Measurements from ENCODE around the gene FAM120AOS. TPM values are rescaled to one million over a fixed set of nuclear protein-coding genes. Genes with fewer than 3 reads are reported as not detected.
"Not testable (repeated sequence)": the region's sequence is repeated elsewhere in the genome, so short reads cannot be mapped to it uniquely, and the experiment has no call there.

FAM120AOS gene
- total and polyA plus RNA-seq, 2 donors, result 39.0 to 48.3 TPM

DNA sequence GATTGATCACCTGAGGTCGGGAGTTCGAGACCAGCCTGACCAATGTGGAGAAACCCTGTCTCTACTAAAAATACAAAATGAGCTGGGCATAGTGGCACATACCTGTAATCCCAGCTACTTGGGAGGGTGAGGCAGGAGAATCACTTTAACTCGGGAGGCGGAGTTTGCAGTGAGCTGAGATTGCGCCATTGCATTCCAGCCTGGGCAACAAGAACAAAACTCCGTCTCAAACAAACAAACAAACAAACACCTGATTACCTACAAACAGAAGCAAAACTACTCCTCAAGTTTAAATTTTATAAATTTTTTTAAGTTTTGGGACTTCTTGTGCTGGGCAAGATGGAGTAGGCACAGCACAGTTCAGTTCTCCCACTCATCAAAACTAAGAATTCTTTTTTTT lies 14.1 kb downstream of the FAM120AOS start:
- H3K4me1 ChIP-seq (ENCODE audit: control insufficient read depth in 2 of 2, insufficient read depth in 2 of 2, low read length in 2 of 2); H3K27ac ChIP-seq (ENCODE audit: low read depth in 1 of 2, low read length in 1 of 2); H3K27me3 ChIP-seq (ENCODE audit: control insufficient read depth in 2 of 2, insufficient read depth in 1 of 2, low read length in 1 of 2); DNase-seq (ENCODE audit: low read depth in 6 of 9, low spot score in 9 of 9); H3K36me3 ChIP-seq (ENCODE audit: control insufficient read depth in 2 of 2, insufficient read depth in 2 of 2, low read length in 1 of 2); H3K4me3 ChIP-seq (ENCODE audit: low read length in 2 of 2); H3K9me3 ChIP-seq (ENCODE audit: control insufficient read depth in 2 of 2, insufficient read depth in 1 of 2, low read length in 1 of 2): not testable (repeated sequence)
- WGBS, result over 99% methylated on average over 6 of the region's 6 CpGs

DNA sequence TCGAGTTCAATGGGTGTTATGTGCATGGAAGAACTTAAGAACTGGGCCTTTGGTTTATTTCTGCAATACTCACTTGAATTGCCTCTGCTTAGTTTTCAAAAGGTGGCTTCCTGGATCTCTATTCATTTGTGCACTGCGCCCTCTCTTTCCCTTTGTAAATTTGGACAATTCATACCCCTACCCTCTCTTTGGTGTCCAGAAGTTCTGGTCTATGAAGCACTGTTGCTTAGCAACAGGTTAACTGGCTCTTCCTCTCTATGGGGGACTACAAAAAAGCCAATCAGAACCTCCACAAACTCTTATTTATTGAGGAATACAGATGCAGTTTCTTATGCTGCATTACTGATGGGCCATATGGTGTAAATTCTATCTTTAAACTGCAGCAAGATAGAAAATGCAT lies 15.4 kb downstream of the FAM120AOS start:
- Histone ChIP-seq H3K9me3 (ENCODE audit: control insufficient read depth in 2 of 2, insufficient read depth in 1 of 2, low read length in 1 of 2) (no peaks in the 10 kb centered on the region), H3K27ac (ENCODE audit: low read depth in 1 of 2, low read length in 1 of 2) (no peak overlapping the region), H3K4me3 (ENCODE audit: low read length in 2 of 2) (no peak overlapping the region), H3K4me1 (ENCODE audit: control insufficient read depth in 2 of 2, insufficient read depth in 2 of 2, low read length in 2 of 2) (no peaks in the 10 kb centered on the region), H3K36me3 (ENCODE audit: control insufficient read depth in 2 of 2, insufficient read depth in 2 of 2, low read length in 1 of 2) (no peaks in the 10 kb centered on the region), H3K27me3 (ENCODE audit: control insufficient read depth in 2 of 2, insufficient read depth in 1 of 2, low read length in 1 of 2) (no peaks in the 10 kb centered on the region)
- 95% methylated on average over 2 of the region's 2 CpGs for WGBS
- DNase-seq (ENCODE audit: low read depth in 6 of 9, low spot score in 9 of 9), result no peak

GRCh38 chr9:93436655-93437407 lies 16.6 kb downstream of the FAM120AOS start:
- no peaks in the 10 kb centered on the region for H3K36me3 ChIP-seq (ENCODE audit: control insufficient read depth in 2 of 2, insufficient read depth in 2 of 2, low read length in 1 of 2)
- H3K27ac ChIP-seq (ENCODE audit: low read depth in 1 of 2, low read length in 1 of 2), result no peak overlapping the region
- 98% methylated on average over 7 of the region's 7 CpGs for WGBS
- no peaks in the 10 kb centered on the region for H3K9me3 ChIP-seq (ENCODE audit: control insufficient read depth in 2 of 2, insufficient read depth in 1 of 2, low read length in 1 of 2)
- no peaks in the 10 kb centered on the region for H3K27me3 ChIP-seq (ENCODE audit: control insufficient read depth in 2 of 2, insufficient read depth in 1 of 2, low read length in 1 of 2)
- no peak for DNase-seq (ENCODE audit: low read depth in 6 of 9, low spot score in 9 of 9)
- H3K4me1 ChIP-seq (ENCODE audit: control insufficient read depth in 2 of 2, insufficient read depth in 2 of 2, low read length in 2 of 2), result no peaks in the 10 kb centered on the region
- no peak overlapping the region for H3K4me3 ChIP-seq (ENCODE audit: low read length in 2 of 2)

DNA sequence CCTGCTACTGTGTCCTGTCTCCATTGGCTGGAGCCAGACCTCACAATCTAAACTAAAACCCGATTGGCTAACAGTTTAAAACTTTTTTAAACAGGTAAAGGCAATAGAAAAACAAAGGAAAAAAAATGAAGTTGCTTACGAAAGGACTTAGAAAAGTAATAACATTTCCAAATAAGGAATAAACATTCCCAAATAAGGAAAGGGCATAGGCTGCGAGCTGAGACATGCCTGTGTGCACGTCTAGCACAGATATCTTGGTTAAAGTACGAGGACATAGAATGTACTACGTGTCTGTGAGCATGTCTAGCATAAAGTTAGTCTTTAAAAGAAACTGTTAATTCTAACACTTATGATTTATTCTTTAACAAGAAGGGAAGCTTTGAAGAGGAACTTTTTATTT lies 17.2 kb downstream of the FAM120AOS start:
- H3K36me3 ChIP-seq (ENCODE audit: control insufficient read depth in 2 of 2, insufficient read depth in 2 of 2, low read length in 1 of 2), result no peaks in the 10 kb centered on the region
- H3K4me1 ChIP-seq (ENCODE audit: control insufficient read depth in 2 of 2, insufficient read depth in 2 of 2, low read length in 2 of 2), result no peaks in the 10 kb centered on the region
- no peak overlapping the region for H3K4me3 ChIP-seq (ENCODE audit: low read length in 2 of 2)
- no peak for DNase-seq (ENCODE audit: low read depth in 6 of 9, low spot score in 9 of 9)
- H3K27ac ChIP-seq (ENCODE audit: low read depth in 1 of 2, low read length in 1 of 2), result no peak overlapping the region
- WGBS, result 96% methylated on average over 6 of the region's 6 CpGs
- no peaks in the 10 kb centered on the region for H3K9me3 ChIP-seq (ENCODE audit: control insufficient read depth in 2 of 2, insufficient read depth in 1 of 2, low read length in 1 of 2)
- no peaks in the 10 kb centered on the region for H3K27me3 ChIP-seq (ENCODE audit: control insufficient read depth in 2 of 2, insufficient read depth in 1 of 2, low read length in 1 of 2)

DNA sequence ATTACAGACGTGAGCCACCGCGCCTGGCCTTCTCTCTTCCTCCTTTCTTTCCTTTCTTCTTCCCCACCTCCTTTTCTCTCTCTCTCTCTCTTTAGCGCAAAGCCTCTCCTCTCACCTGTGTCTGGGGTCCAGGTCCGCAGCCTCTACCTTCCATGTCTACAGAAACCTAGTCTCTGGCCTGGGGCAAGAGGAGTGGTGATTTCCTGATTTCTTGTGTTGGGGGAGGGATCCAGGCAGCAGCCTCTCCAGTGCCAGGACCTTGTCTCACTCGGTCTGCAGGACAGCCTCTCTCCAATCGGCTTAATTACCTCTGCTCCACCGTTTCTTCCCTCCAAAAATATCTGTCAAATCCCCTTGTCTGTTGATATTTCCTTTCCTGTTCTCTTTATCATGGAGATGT lies 18.0 kb downstream of the FAM120AOS start:
- no peaks in the 10 kb centered on the region for H3K27me3 ChIP-seq (ENCODE audit: control insufficient read depth in 2 of 2, insufficient read depth in 1 of 2, low read length in 1 of 2)
- 95% methylated on average over 8 of the region's 8 CpGs for WGBS
- H3K9me3 ChIP-seq (ENCODE audit: control insufficient read depth in 2 of 2, insufficient read depth in 1 of 2, low read length in 1 of 2), result no peaks in the 10 kb centered on the region
- DNase-seq (ENCODE audit: low read depth in 6 of 9, low spot score in 9 of 9), result no peak
- H3K27ac ChIP-seq (ENCODE audit: low read depth in 1 of 2, low read length in 1 of 2), result no peak overlapping the region
- H3K36me3 ChIP-seq (ENCODE audit: control insufficient read depth in 2 of 2, insufficient read depth in 2 of 2, low read length in 1 of 2), result no peaks in the 10 kb centered on the region
- H3K4me3 ChIP-seq (ENCODE audit: low read length in 2 of 2), result no peak overlapping the region
- H3K4me1 ChIP-seq (ENCODE audit: control insufficient read depth in 2 of 2, insufficient read depth in 2 of 2, low read length in 2 of 2), result no peaks in the 10 kb centered on the region

DNA sequence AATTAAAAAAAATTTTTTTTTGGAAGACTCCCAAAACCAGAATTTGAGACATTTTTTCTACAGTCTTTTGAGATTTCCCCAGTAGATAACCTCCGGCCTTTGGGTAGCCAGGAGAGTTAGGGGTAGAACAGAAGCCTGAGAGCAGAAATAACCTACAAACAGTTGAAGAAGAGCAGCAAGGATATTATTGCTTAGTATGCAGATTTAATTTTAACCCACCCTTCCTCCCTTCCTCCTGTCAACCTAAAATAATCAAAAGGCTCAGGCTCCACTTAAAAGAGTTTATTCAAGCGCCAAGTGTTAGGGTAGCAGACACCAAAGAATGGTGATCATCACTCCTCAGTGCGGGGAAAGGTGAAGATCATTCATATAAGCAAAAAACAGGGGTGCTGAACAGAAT lies 19.3 kb downstream of the FAM120AOS start:
- Histone ChIP-seq H3K36me3 (ENCODE audit: control insufficient read depth in 2 of 2, insufficient read depth in 2 of 2, low read length in 1 of 2) (no peaks in the 10 kb centered on the region), H3K27me3 (ENCODE audit: control insufficient read depth in 2 of 2, insufficient read depth in 1 of 2, low read length in 1 of 2) (no peaks in the 10 kb centered on the region), H3K4me1 (ENCODE audit: control insufficient read depth in 2 of 2, insufficient read depth in 2 of 2, low read length in 2 of 2) (no peaks in the 10 kb centered on the region), H3K4me3 (ENCODE audit: low read length in 2 of 2) (no peak overlapping the region), H3K27ac (ENCODE audit: low read depth in 1 of 2, low read length in 1 of 2) (no peak overlapping the region), H3K9me3 (ENCODE audit: control insufficient read depth in 2 of 2, insufficient read depth in 1 of 2, low read length in 1 of 2) (no peaks in the 10 kb centered on the region)
- DNase-seq (ENCODE audit: low read depth in 6 of 9, low spot score in 9 of 9), result no peak
- 97% methylated on average over 3 of the region's 3 CpGs for WGBS

DNA sequence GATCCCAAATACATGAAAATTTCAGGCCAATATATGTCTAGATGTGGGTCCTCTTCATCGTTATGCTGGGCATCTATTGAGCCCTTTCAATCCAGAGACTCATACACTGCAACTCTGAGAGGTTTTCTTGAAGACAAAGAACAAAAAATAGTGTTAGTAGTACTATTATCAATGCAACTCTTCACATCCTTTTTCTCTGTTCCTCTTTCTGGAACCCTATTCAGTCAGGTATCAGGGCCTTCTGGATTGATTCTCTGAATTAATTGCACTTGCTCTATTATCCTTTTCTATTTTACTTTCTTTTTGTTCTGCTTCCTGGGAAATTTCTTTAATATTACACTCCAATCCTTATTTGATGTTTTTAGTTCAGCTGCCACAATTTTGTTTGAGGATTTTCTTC lies 20.4 kb downstream of the FAM120AOS start:
- Histone ChIP-seq H3K4me1 (ENCODE audit: control insufficient read depth in 2 of 2, insufficient read depth in 2 of 2, low read length in 2 of 2) (no peaks in the 10 kb centered on the region), H3K27ac (ENCODE audit: low read depth in 1 of 2, low read length in 1 of 2) (no peak overlapping the region), H3K4me3 (ENCODE audit: low read length in 2 of 2) (no peak overlapping the region), H3K27me3 (ENCODE audit: control insufficient read depth in 2 of 2, insufficient read depth in 1 of 2, low read length in 1 of 2) (no peaks in the 10 kb centered on the region), H3K9me3 (ENCODE audit: control insufficient read depth in 2 of 2, insufficient read depth in 1 of 2, low read length in 1 of 2) (no peaks in the 10 kb centered on the region), H3K36me3 (ENCODE audit: control insufficient read depth in 2 of 2, insufficient read depth in 2 of 2, low read length in 1 of 2) (no peaks in the 10 kb centered on the region)
- DNase-seq (ENCODE audit: low read depth in 6 of 9, low spot score in 9 of 9), result no peak
- 98% methylated on average over 1 of the region's 1 CpG for WGBS

DNA sequence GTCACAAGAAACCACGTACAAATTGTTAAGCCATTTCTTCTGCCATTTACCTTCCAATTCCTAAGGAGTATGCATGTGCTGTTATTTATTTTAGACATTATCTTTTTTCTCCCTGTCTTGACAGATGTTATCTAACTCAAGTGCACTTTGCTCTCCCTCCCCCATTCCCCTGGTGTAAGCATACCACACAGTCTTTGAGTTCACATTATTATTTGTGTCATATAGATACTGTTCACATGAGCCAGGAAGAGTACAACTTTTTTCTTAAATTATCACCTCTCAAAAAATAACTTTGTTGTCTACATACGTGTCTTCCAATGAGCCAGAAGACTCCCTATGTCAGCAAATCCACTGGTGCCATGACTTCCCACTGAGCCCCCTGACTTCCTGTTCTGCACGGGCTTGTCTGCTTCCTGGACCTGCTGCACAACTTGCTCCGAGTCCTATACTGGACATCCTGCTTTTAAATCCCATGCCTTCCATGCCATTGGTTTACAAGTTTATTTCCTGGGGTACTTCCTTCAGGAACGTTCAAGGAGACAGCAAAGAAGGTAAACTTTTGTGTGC lies 21.8 kb downstream of the FAM120AOS start:
- H3K36me3 ChIP-seq (ENCODE audit: control insufficient read depth in 2 of 2, insufficient read depth in 2 of 2, low read length in 1 of 2), result no peaks in the 10 kb centered on the region

GRCh38 chr9:93427655-93428379 lies 25.6 kb downstream of the FAM120AOS start:
- Histone ChIP-seq H3K4me3 (ENCODE audit: low read length in 2 of 2) (no peak overlapping the region), H3K27me3 (ENCODE audit: control insufficient read depth in 2 of 2, insufficient read depth in 1 of 2, low read length in 1 of 2) (no peaks in the 10 kb centered on the region), H3K36me3 (ENCODE audit: control insufficient read depth in 2 of 2, insufficient read depth in 2 of 2, low read length in 1 of 2) (no peaks in the 10 kb centered on the region), H3K9me3 (ENCODE audit: control insufficient read depth in 2 of 2, insufficient read depth in 1 of 2, low read length in 1 of 2) (no peaks in the 10 kb centered on the region), H3K27ac (ENCODE audit: low read depth in 1 of 2, low read length in 1 of 2) (no peak overlapping the region), H3K4me1 (ENCODE audit: control insufficient read depth in 2 of 2, insufficient read depth in 2 of 2, low read length in 2 of 2) (no peaks in the 10 kb centered on the region)
- WGBS, result 97% methylated on average over 5 of the region's 5 CpGs
- no peak for DNase-seq (ENCODE audit: low read depth in 6 of 9, low spot score in 9 of 9)

More for the DNA sequence above, 21.8 kb downstream of the FAM120AOS start:
- Histone ChIP-seq H3K4me3 (ENCODE audit: low read length in 2 of 2) (no peak overlapping the region), H3K4me1 (ENCODE audit: control insufficient read depth in 2 of 2, insufficient read depth in 2 of 2, low read length in 2 of 2) (no peaks in the 10 kb centered on the region), H3K9me3 (ENCODE audit: control insufficient read depth in 2 of 2, insufficient read depth in 1 of 2, low read length in 1 of 2) (no peaks in the 10 kb centered on the region), H3K27me3 (ENCODE audit: control insufficient read depth in 2 of 2, insufficient read depth in 1 of 2, low read length in 1 of 2) (no peaks in the 10 kb centered on the region), H3K27ac (ENCODE audit: low read depth in 1 of 2, low read length in 1 of 2) (no peak overlapping the region)
- 44% methylated on average over 5 of the region's 5 CpGs for WGBS
- no peak for DNase-seq (ENCODE audit: low read depth in 6 of 9, low spot score in 9 of 9)
